Esophagus muscularis mucosa (tissue), 4 donors: ENCODE results near the gene KCTD16. TPM values are rescaled to one million over a fixed set of nuclear protein-coding genes. Genes with fewer than 3 reads are reported as not detected.

ENCODE experiments used
- DNase-seq: peaks from one replicate; pipeline ENCODE4 v3.0.0-alpha.2; 2017; ENCODE audit errors: extremely low spot score
- H3K27ac ChIP-seq, 4 donors: fragments of 200-600 bp; sonication (generic); replicated peaks in 1 of 4; 1 replicate in 3 of 4; 2 replicates in 1 of 4; pipeline ENCODE4 v1.5.1; 2016 to 2019; ENCODE audit warnings: mild to moderate bottlenecking in 1 of 4
- H3K27me3 ChIP-seq, 4 donors: fragments of 200-600 bp; sonication (generic); one replicate each; pipeline versions ENCODE4 v1.5.1 to v1.6.0; 2016 to 2019
- H3K36me3 ChIP-seq, 4 donors: fragments of 200-600 bp; sonication (generic); one replicate each; pipeline ENCODE4 v1.5.1; 2016 to 2019
- H3K4me1 ChIP-seq, 4 donors: fragments of 200-600 bp; sonication (generic); one replicate each; pipeline ENCODE4 v1.5.1; 2016 to 2019
- H3K4me3 ChIP-seq, 4 donors: fragments of 200-600 bp; sonication (generic); 1 replicate in 2 of 4; 2 replicates in 2 of 4; pipeline ENCODE4 v1.5.1; 2016 to 2019; ENCODE audit warnings: mild to moderate bottlenecking in 4 of 4, moderate library complexity in 1 of 4
- H3K9me3 ChIP-seq, 4 donors: fragments of 200-600 bp; sonication (generic); 1 replicate in 3 of 4; 2 replicates in 1 of 4; pipeline ENCODE4 v1.5.1; 2016 to 2019
- CTCF ChIP-seq, 3 experiments: fragments of 200-600 bp in 2 of 3; fragments of 450-650 bp in 1 of 3; sonication (generic) in 2 of 3; IDR thresholded peaks; one replicate each; pipeline ENCODE4 v1.5.1; 2017 to 2019; ENCODE audit warnings: antibody characterized with exemption in 3 of 3, mild to moderate bottlenecking in 2 of 3, moderate library complexity in 1 of 3
- EP300 ChIP-seq: sonication (generic); formaldehyde crosslinking; IDR thresholded peaks from one replicate; pipeline ENCODE4 v1.6.1; 2017; ENCODE audit warnings: antibody characterized with exemption
- POLR2A ChIP-seq: fragments of 450-650 bp; IDR thresholded peaks from one replicate; pipeline ENCODE4 v1.6.1; 2017; ENCODE audit warnings: antibody characterized with exemption, moderate library complexity, mild to moderate bottlenecking, low read depth
- POLR2AphosphoS5 ChIP-seq, 2 donors: sonication (generic); formaldehyde crosslinking; IDR thresholded peaks; one replicate each; pipeline ENCODE4 v1.6.1; 2017; ENCODE audit warnings: antibody characterized with exemption in 2 of 2
- WGBS: methylation state at CpG from one replicate; pipeline ENCODE4 v1.1.5; 2018; 5-methylcytosine and 5-hydroxymethylcytosine counted together
- intact Hi-C: fragments of 100-400 bp; cut with DNase I; formaldehyde crosslinking; loops from one replicate; pipeline ENCODE4 v1.15.1; 2023
- total RNA-seq, 4 donors: library from RNA; depleted of rRNA; stranded (reverse); fragments of >200 nt; gene quantifications; one replicate each; pipeline versions ENCODE4 v1.1.0 to v1.2.1, GENCODE V29; 2016

KCTD16 gene
- total RNA-seq, 4 donors from 2014 or later: under 0.01 to 0.11 (median under 0.01) TPM; not detected in 1

DNA sequence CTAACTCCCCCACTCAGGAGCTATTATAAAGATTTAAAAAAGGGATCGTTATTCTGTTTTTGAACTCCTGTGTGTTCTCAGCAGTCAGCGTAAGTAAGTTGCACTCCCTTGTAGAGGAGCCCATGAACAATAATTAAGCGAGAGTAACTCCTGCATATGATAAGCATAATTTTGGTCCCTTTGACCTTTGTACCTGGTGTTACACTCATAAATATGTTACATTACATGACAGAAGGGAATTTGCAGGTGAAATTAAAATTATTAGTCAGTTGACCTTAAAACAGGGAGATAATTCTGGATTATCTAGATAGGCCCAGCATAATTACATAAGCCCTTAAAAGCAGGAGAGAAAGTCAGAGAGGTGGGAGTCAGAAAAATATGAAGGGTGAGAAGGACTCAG, 197.3 kb downstream of the KCTD16 start:
- DNase-seq: no peak
- Histone ChIP-seq H3K9me3 (no peaks in the 10 kb centered on the region), H3K27me3 (peaks cover 0 to 7% (median 0%) of the 10 kb centered on the region in 4 donors), H3K4me1 (peaks cover 0 to 3% (median 0%) of the 10 kb centered on the region in 4 donors), H3K27ac (no peak overlapping the region), H3K4me3 (no peak overlapping the region), H3K36me3 (no peaks in the 10 kb centered on the region)
- WGBS: 77% methylated on average over 3 of the region's 3 CpGs
- intact Hi-C loops: no loop called here
- TF ChIP-seq POLR2A (no peak), CTCF (IDR thresholded peaks at IDR 0.05) (no peak), POLR2AphosphoS5 (IDR thresholded peaks at IDR 0.05) (no peak), EP300 (no peak)

DNA sequence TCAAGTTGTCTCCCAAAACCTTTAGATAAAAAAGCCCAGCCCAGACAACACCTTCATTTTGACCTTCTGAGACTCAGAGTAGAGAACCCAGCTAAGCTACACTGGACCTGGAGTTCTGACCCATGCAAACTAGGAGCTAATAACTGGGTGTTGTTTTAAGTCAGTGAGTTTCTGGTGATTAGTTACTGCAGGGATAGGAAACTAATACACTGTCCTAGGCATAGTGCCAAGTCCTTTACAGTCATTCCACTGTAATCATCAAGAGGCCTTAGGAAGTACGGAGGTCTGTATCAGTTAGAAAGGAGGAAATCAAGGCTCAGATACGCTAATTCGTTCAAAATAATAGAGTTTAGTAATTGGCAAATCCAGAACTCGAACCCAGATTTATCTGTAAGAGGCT, 197.9 kb downstream of the KCTD16 start:
- no peaks in the 10 kb centered on the region for H3K9me3 ChIP-seq
- H3K4me1 ChIP-seq: peaks cover 0 to 3% (median 0%) of the 10 kb centered on the region in 4 donors
- TF ChIP-seq CTCF (IDR thresholded peaks at IDR 0.05) (no peak), POLR2AphosphoS5 (IDR thresholded peaks at IDR 0.05) (no peak), POLR2A (no peak), EP300 (no peak)
- no peaks in the 10 kb centered on the region for H3K36me3 ChIP-seq
- H3K27ac ChIP-seq: no peak overlapping the region
- intact Hi-C loops: no loop called here
- peaks cover 0 to 7% (median 0%) of the 10 kb centered on the region in 4 donors for H3K27me3 ChIP-seq
- no peak overlapping the region for H3K4me3 ChIP-seq
- no peak for DNase-seq
- WGBS: 74% methylated on average over 4 of the region's 4 CpGs

DNA sequence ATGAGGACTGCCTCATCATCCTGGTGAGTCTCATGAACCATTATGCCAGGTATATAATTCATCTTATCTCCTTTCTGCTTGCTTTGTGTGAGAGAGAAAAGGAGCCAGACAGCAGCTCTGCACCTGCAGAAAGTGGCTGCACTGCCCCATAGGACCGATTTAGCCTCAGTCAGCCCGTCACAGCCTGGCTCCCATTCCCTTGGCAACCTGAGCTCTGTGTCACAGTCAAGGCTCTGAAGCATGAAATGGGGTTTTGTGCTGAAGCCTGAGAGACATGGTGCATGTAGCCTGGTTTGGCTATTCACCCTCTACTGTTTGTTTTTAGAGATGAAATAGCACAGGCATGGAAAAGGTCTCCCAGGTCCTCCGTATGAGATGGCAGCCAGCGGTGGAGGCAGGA, 198.3 kb downstream of the KCTD16 start:
- peaks cover 0 to 3% (median 0%) of the 10 kb centered on the region in 4 donors for H3K4me1 ChIP-seq
- H3K9me3 ChIP-seq: no peaks in the 10 kb centered on the region
- intact Hi-C loops: no loop called here
- no peak overlapping the region for H3K27ac ChIP-seq
- H3K27me3 ChIP-seq: peaks cover 0 to 7% (median 0%) of the 10 kb centered on the region in 4 donors
- 82% methylated on average over 4 of the region's 4 CpGs for WGBS
- H3K4me3 ChIP-seq: no peak overlapping the region
- no peaks in the 10 kb centered on the region for H3K36me3 ChIP-seq
- TF ChIP-seq CTCF (IDR thresholded peaks at IDR 0.05): no peak
- TF ChIP-seq POLR2A: no peak
- TF ChIP-seq POLR2AphosphoS5 (IDR thresholded peaks at IDR 0.05): no peak
- no peak for TF ChIP-seq EP300
- DNase-seq: no peak

- no peak for TF ChIP-seq CTCF (IDR thresholded peaks at IDR 0.05)
- TF ChIP-seq EP300: no peak
- TF ChIP-seq POLR2A: no peak
- TF ChIP-seq POLR2AphosphoS5 (IDR thresholded peaks at IDR 0.05): no peak
- Histone ChIP-seq H3K4me3 (no peak overlapping the region), H3K9me3 (no peaks in the 10 kb centered on the region), H3K36me3 (no peaks in the 10 kb centered on the region), H3K4me1 (peaks cover 0 to 3% (median 0%) of the 10 kb centered on the region in 4 donors), H3K27ac (no peak overlapping the region), H3K27me3 (peaks cover 0 to 7% (median 0%) of the 10 kb centered on the region in 4 donors)
- intact Hi-C loops: no loop called here
- WGBS: 53% methylated on average over 3 of the region's 3 CpGs
- no peak for DNase-seq
These were observed 199.6 kb downstream of the KCTD16 start for GRCh38 chr5:144370273-144370672.

DNA sequence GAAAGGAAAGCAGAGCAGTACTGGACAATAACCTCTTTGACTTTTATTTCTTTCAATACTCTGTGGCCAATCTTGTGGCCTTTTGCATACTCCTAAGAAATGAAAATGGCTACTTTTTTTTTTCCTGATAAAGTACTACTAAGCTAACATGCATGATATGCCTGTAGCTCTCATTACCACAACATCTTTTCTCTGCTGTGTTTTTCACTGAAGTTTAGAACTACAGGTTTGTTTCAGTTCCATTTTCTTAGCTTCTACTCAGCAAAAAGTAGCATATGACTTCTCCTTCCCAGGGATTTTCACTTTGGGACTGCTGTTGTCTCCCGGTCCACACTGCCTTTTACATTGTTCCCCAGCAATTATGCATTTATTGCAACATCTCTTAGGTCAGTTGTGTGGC, 204.0 kb downstream of the KCTD16 start:
- intact Hi-C loops: no loop called here
- no peak overlapping the region for H3K4me3 ChIP-seq
- no peak for DNase-seq
- H3K27ac ChIP-seq: no peak overlapping the region
- 88% methylated on average over 1 of the region's 1 CpG for WGBS
- no peaks in the 10 kb centered on the region for H3K27me3 ChIP-seq
- no peaks in the 10 kb centered on the region for H3K9me3 ChIP-seq
- peaks cover 0 to 3% (median 0%) of the 10 kb centered on the region in 4 donors for H3K4me1 ChIP-seq
- H3K36me3 ChIP-seq: no peaks in the 10 kb centered on the region
- TF ChIP-seq POLR2AphosphoS5 (IDR thresholded peaks at IDR 0.05): no peak
- TF ChIP-seq CTCF (IDR thresholded peaks at IDR 0.05): no peak
- no peak for TF ChIP-seq EP300
- no peak for TF ChIP-seq POLR2A
